ENCODE results near the gene C22orf23.

Gene C22orf23

GRCh38 chr22:37943825-37944198 is 9.6 kb downstream of the C22orf23 start:
- Histone ChIP-seq H3K9me3 (replicated peaks; ENCODE audit: low read length) (no peaks in the 10 kb centered on the region), H3K4me2 (ENCODE audit: low read length) (no peak overlapping the region), H3K4me1 (ENCODE audit: control insufficient read depth, insufficient read depth, low read length) (no peaks in the 10 kb centered on the region), H3K27me3 (ENCODE audit: control insufficient read depth, insufficient read depth, low read length) (no peaks in the 10 kb centered on the region), H3K4me3 (ENCODE audit: low read length) (no peak overlapping the region), H3K36me3 (ENCODE audit: insufficient read depth, low read length) (peaks cover 31% of the 10 kb centered on the region), H3K9ac (ENCODE audit: low read depth, low read length) (no peak overlapping the region)

- Histone ChIP-seq H3K4me2 (ENCODE audit: low read length) (no peak overlapping the region), H3K4me3 (ENCODE audit: low read length) (no peak overlapping the region), H3K9ac (ENCODE audit: low read depth, low read length) (no peak overlapping the region), H3K9me3 (replicated peaks; ENCODE audit: low read length) (no peaks in the 10 kb centered on the region), H3K27me3 (ENCODE audit: control insufficient read depth, insufficient read depth, low read length) (no peaks in the 10 kb centered on the region), H3K4me1 (ENCODE audit: control insufficient read depth, insufficient read depth, low read length) (no peaks in the 10 kb centered on the region), H3K36me3 (ENCODE audit: insufficient read depth, low read length) (peaks cover 31% of the 10 kb centered on the region)
These were observed 10.1 kb downstream of the C22orf23 start for GRCh38 chr22:37943136-37943824.

- no peaks in the 10 kb centered on the region for H3K9me3 ChIP-seq (replicated peaks; ENCODE audit: low read length)
- H3K4me3 ChIP-seq (ENCODE audit: low read length), result no peak overlapping the region
- no peak overlapping the region for H3K9ac ChIP-seq (ENCODE audit: low read depth, low read length)
- H3K4me1 ChIP-seq (ENCODE audit: control insufficient read depth, insufficient read depth, low read length), result no peaks in the 10 kb centered on the region
- H3K36me3 ChIP-seq (ENCODE audit: insufficient read depth, low read length), result peaks cover 38% of the 10 kb centered on the region
- no peak overlapping the region for H3K4me2 ChIP-seq (ENCODE audit: low read length)
- H3K27me3 ChIP-seq (ENCODE audit: control insufficient read depth, insufficient read depth, low read length), result no peaks in the 10 kb centered on the region
These were observed 11.3 kb downstream of the C22orf23 start for GRCh38 chr22:37942133-37942532.

- H3K36me3 ChIP-seq (ENCODE audit: insufficient read depth, low read length), result peaks cover 43% of the 10 kb centered on the region
- no peak overlapping the region for H3K9ac ChIP-seq (ENCODE audit: low read depth, low read length)
- no peaks in the 10 kb centered on the region for H3K4me1 ChIP-seq (ENCODE audit: control insufficient read depth, insufficient read depth, low read length)
- no peak overlapping the region for H3K4me2 ChIP-seq (ENCODE audit: low read length)
- H3K9me3 ChIP-seq (replicated peaks; ENCODE audit: low read length), result no peaks in the 10 kb centered on the region
- no peak overlapping the region for H3K4me3 ChIP-seq (ENCODE audit: low read length)
- no peaks in the 10 kb centered on the region for H3K27me3 ChIP-seq (ENCODE audit: control insufficient read depth, insufficient read depth, low read length)
These were observed 12.6 kb downstream of the C22orf23 start for GRCh38 chr22:37940698-37941376.

GRCh38 chr22:37933711-37934376 is 19.6 kb downstream of the C22orf23 start:
- Histone ChIP-seq H3K4me1 (ENCODE audit: control insufficient read depth, insufficient read depth, low read length) (peaks cover 32% of the 10 kb centered on the region), H3K27me3 (ENCODE audit: control insufficient read depth, insufficient read depth, low read length) (no peaks in the 10 kb centered on the region), H3K9ac (ENCODE audit: low read depth, low read length) (peak overlapping the region; percentile 50), H3K4me2 (ENCODE audit: low read length) (peak overlapping the region; percentile 70), H3K9me3 (replicated peaks; ENCODE audit: low read length) (no peaks in the 10 kb centered on the region), H3K36me3 (ENCODE audit: insufficient read depth, low read length) (peaks cover 47% of the 10 kb centered on the region), H3K4me3 (ENCODE audit: low read length) (peak overlapping the region; percentile 24)

DNA sequence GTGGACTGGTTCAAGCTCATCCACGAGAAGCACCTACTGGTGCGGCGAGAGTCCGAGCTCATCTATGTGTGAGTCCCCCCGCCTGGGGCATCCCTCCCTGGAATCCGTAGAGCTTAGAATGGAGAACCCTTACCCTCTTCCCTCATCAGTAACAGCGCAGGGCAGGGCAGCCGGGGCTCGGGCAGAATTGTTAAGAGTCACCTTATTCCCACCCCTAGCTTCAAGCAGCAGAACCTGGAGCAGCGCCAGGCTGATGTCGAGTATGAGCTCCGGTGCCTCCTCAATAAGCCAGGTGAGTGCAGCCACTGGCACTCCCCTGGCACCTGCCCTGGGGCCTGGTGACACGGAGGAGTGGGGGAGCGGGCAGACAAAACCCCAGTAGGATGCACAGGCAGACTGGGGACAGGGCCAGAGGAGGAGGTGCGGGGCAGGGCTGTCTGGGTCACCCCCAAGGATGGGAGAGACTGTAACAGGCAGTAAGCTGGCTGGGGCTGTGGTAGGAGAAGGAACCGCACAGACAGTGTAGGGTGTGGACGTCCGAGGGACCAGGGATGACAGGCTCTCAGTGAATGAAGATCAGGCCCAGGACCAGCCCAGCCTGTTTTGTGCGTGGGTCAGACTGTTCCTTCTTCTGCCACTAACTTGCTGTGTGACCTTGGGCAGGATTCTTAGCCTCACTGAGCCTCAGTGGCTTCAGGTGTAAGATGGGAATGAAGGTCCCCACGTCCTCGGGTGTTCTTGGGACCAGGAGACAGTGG is 20.4 kb downstream of the C22orf23 start:
- Histone ChIP-seq H3K4me3 (ENCODE audit: low read length) (peak overlapping the region; percentile 24), H3K4me2 (ENCODE audit: low read length) (peak overlapping the region; percentile 70), H3K9me3 (replicated peaks; ENCODE audit: low read length) (no peaks in the 10 kb centered on the region), H3K4me1 (ENCODE audit: control insufficient read depth, insufficient read depth, low read length) (peaks cover 32% of the 10 kb centered on the region), H3K9ac (ENCODE audit: low read depth, low read length) (no peak overlapping the region), H3K36me3 (ENCODE audit: insufficient read depth, low read length) (peaks cover 50% of the 10 kb centered on the region), H3K27me3 (ENCODE audit: control insufficient read depth, insufficient read depth, low read length) (no peaks in the 10 kb centered on the region)

DNA sequence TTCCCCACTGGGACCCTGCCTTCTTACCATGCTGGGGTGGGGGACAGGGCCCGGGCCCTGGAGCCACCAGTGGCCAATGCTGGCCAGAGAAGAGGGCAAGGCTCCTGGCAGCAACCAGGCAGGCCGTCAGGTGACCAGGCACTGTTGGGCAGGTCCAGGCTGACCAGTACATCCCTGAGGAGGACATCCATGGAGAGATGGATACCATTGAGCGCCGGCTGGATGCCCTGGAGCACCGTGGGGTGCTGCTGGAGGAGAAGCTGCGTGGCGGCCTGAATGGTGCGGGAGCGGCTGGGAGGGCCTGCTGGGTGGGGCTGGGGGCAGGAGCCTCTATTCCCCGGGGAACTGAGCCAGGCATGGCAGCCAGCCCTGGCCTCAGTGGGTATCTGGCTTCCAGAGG is 21.0 kb downstream of the C22orf23 start:
- H3K36me3 ChIP-seq (ENCODE audit: insufficient read depth, low read length), result peaks cover 46% of the 10 kb centered on the region

GRCh38 chr22:37931893-37932389 is 21.5 kb downstream of the C22orf23 start:
- Histone ChIP-seq H3K27me3 (ENCODE audit: control insufficient read depth, insufficient read depth, low read length) (no peaks in the 10 kb centered on the region), H3K9ac (ENCODE audit: low read depth, low read length) (no peak overlapping the region), H3K36me3 (ENCODE audit: insufficient read depth, low read length) (peaks cover 51% of the 10 kb centered on the region), H3K4me3 (ENCODE audit: low read length) (no peak overlapping the region), H3K4me1 (ENCODE audit: control insufficient read depth, insufficient read depth, low read length) (peaks cover 32% of the 10 kb centered on the region), H3K9me3 (replicated peaks; ENCODE audit: low read length) (no peaks in the 10 kb centered on the region), H3K4me2 (ENCODE audit: low read length) (no peak overlapping the region)

More for the DNA sequence above, 21.0 kb downstream of the C22orf23 start:
- H3K9ac ChIP-seq (ENCODE audit: low read depth, low read length), result no peak overlapping the region
- no peaks in the 10 kb centered on the region for H3K27me3 ChIP-seq (ENCODE audit: control insufficient read depth, insufficient read depth, low read length)
- peaks cover 32% of the 10 kb centered on the region for H3K4me1 ChIP-seq (ENCODE audit: control insufficient read depth, insufficient read depth, low read length)
- no peaks in the 10 kb centered on the region for H3K9me3 ChIP-seq (replicated peaks; ENCODE audit: low read length)
- no peak overlapping the region for H3K4me2 ChIP-seq (ENCODE audit: low read length)
- no peak overlapping the region for H3K4me3 ChIP-seq (ENCODE audit: low read length)

GRCh38 chr22:37930952-37931440 is 22.4 kb downstream of the C22orf23 start:
- H3K4me3 ChIP-seq (ENCODE audit: low read length), result no peak overlapping the region
- peaks cover 56% of the 10 kb centered on the region for H3K36me3 ChIP-seq (ENCODE audit: insufficient read depth, low read length)
- H3K4me2 ChIP-seq (ENCODE audit: low read length), result no peak overlapping the region
- peaks cover 32% of the 10 kb centered on the region for H3K4me1 ChIP-seq (ENCODE audit: control insufficient read depth, insufficient read depth, low read length)
- no peak overlapping the region for H3K9ac ChIP-seq (ENCODE audit: low read depth, low read length)
- no peaks in the 10 kb centered on the region for H3K9me3 ChIP-seq (replicated peaks; ENCODE audit: low read length)
- H3K27me3 ChIP-seq (ENCODE audit: control insufficient read depth, insufficient read depth, low read length), result no peaks in the 10 kb centered on the region

DNA sequence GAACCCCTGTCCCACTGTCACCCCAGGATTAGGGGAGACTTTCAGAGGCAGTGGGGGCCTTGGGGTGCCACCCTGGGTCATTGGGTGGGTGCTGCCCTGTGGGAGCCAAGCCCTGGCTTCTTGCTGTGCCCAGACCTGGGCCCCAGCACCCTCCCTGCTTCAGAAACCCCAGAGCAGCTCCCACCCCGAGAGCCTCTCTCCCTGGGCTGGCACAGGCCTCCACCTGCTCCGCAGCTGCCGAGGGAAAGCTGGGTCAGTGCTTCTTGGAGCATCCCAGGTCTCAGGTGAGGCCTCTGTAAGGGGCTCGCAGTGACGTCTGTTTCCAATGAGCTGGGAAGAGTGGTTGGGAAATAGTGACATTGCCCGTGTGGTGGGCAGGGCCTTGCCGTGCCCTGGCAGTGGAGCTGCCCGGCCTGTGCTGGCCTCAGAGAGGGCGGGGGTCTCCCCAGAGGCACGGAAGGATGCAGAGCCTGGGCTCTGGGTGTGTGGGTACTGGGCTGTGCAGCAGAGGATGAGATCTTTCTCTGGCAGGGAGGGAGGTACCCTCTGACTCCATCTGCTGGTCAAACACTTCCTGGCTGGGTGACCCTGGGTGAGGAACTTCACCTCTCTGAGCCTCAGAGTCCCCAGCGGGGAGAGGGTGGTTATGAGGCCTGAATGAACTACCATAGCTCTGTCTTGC is 23.0 kb downstream of the C22orf23 start:
- H3K9ac ChIP-seq (ENCODE audit: low read depth, low read length), result no peak overlapping the region
- H3K27me3 ChIP-seq (ENCODE audit: control insufficient read depth, insufficient read depth, low read length), result no peaks in the 10 kb centered on the region
- peaks cover 32% of the 10 kb centered on the region for H3K4me1 ChIP-seq (ENCODE audit: control insufficient read depth, insufficient read depth, low read length)
- no peaks in the 10 kb centered on the region for H3K9me3 ChIP-seq (replicated peaks; ENCODE audit: low read length)
- no peak overlapping the region for H3K4me2 ChIP-seq (ENCODE audit: low read length)
- H3K4me3 ChIP-seq (ENCODE audit: low read length), result no peak overlapping the region
- peaks cover 60% of the 10 kb centered on the region for H3K36me3 ChIP-seq (ENCODE audit: insufficient read depth, low read length)
